ENCODE results near the gene MYO1F.
A peak's percentile ranks its signal among the peaks of the same experiment; 100 is the strongest.

MYO1F gene

GRCh38 chr19:8552810-8553209, 24.4 kb downstream of the MYO1F start:
- H3K36me3 ChIP-seq (replicated peaks), result no peaks in the 10 kb centered on the region
- no peaks in the 10 kb centered on the region for H3K27me3 ChIP-seq (replicated peaks)
- H3K4me3 ChIP-seq (ENCODE audit: low read depth, low read length), result peak overlapping the region; percentile 40
- DNase-seq, result peak; percentile 27
- no peak for TF ChIP-seq CTCF (IDR thresholded peaks at IDR 0.05; ENCODE audit: low read depth, low read length, missing control alignments)
- no peak overlapping the region for H3K27ac ChIP-seq
- in situ Hi-C loops (cut with HindIII; ENCODE audit: low pct_ligation_motif_present, low sequenced_read_pairs), result no loop called here

- in situ Hi-C loops (cut with HindIII; ENCODE audit: low pct_ligation_motif_present, low sequenced_read_pairs), result no loop called here
Measured at GRCh38 chr19:8550070-8550469, 27.2 kb downstream of the MYO1F start.

GRCh38 chr19:8545743-8546142, 31.5 kb downstream of the MYO1F start:
- no peak for DNase-seq
- TF ChIP-seq CTCF (IDR thresholded peaks at IDR 0.05; ENCODE audit: low read depth, low read length, missing control alignments), result no peak
- in situ Hi-C loops (cut with HindIII; ENCODE audit: low pct_ligation_motif_present, low sequenced_read_pairs), result no loop called here
- H3K27me3 ChIP-seq (replicated peaks), result no peaks in the 10 kb centered on the region
- H3K4me3 ChIP-seq (ENCODE audit: low read depth, low read length), result no peak overlapping the region
- no peak overlapping the region for H3K27ac ChIP-seq
- H3K36me3 ChIP-seq (replicated peaks), result no peaks in the 10 kb centered on the region

More at GRCh38 chr19:8550070-8550469, 27.2 kb downstream of the MYO1F start:
- no peak for DNase-seq
- no peaks in the 10 kb centered on the region for H3K27me3 ChIP-seq (replicated peaks)
- TF ChIP-seq CTCF (IDR thresholded peaks at IDR 0.05; ENCODE audit: low read depth, low read length, missing control alignments), result no peak
- no peak overlapping the region for H3K27ac ChIP-seq
- no peaks in the 10 kb centered on the region for H3K36me3 ChIP-seq (replicated peaks)
- H3K4me3 ChIP-seq (ENCODE audit: low read depth, low read length), result no peak overlapping the region

GRCh38 chr19:8544168-8544567, 33.1 kb downstream of the MYO1F start:
- DNase-seq, result no peak
- H3K27me3 ChIP-seq (replicated peaks), result no peaks in the 10 kb centered on the region

GRCh38 chr19:8539621-8540149, 37.6 kb downstream of the MYO1F start:
- TF ChIP-seq CTCF (IDR thresholded peaks at IDR 0.05; ENCODE audit: low read depth, low read length, missing control alignments), result no peak
- Histone ChIP-seq H3K36me3 (replicated peaks) (no peaks in the 10 kb centered on the region), H3K27me3 (replicated peaks) (no peaks in the 10 kb centered on the region), H3K27ac (no peak overlapping the region), H3K4me3 (ENCODE audit: low read depth, low read length) (no peak overlapping the region)
- in situ Hi-C loops (cut with HindIII; ENCODE audit: low pct_ligation_motif_present, low sequenced_read_pairs), result no loop called here
- no peak for DNase-seq

More at GRCh38 chr19:8544168-8544567, 33.1 kb downstream of the MYO1F start:
- in situ Hi-C loops (cut with HindIII; ENCODE audit: low pct_ligation_motif_present, low sequenced_read_pairs), result no loop called here
- Histone ChIP-seq H3K27ac (no peak overlapping the region), H3K4me3 (ENCODE audit: low read depth, low read length) (no peak overlapping the region), H3K36me3 (replicated peaks) (no peaks in the 10 kb centered on the region)
- TF ChIP-seq CTCF (IDR thresholded peaks at IDR 0.05; ENCODE audit: low read depth, low read length, missing control alignments), result no peak

GRCh38 chr19:8537099-8537498, 40.1 kb downstream of the MYO1F start:
- no peaks in the 10 kb centered on the region for H3K27me3 ChIP-seq (replicated peaks)
- TF ChIP-seq CTCF (IDR thresholded peaks at IDR 0.05; ENCODE audit: low read depth, low read length, missing control alignments), result no peak
- no peaks in the 10 kb centered on the region for H3K36me3 ChIP-seq (replicated peaks)
- H3K27ac ChIP-seq, result no peak overlapping the region
- H3K4me3 ChIP-seq (ENCODE audit: low read depth, low read length), result no peak overlapping the region
- in situ Hi-C loops (cut with HindIII; ENCODE audit: low pct_ligation_motif_present, low sequenced_read_pairs), result no loop called here
- no peak for DNase-seq

Data from brain microvascular endothelial cell (primary cell).